Measurements from ENCODE around the gene TOP3B.
A peak's percentile ranks its signal among the peaks of the same experiment; 100 is the strongest.
"Not testable (repeated sequence)": the region's sequence is repeated elsewhere in the genome, so short reads cannot be mapped to it uniquely, and the experiment has no call there.

Gene TOP3B

DNA sequence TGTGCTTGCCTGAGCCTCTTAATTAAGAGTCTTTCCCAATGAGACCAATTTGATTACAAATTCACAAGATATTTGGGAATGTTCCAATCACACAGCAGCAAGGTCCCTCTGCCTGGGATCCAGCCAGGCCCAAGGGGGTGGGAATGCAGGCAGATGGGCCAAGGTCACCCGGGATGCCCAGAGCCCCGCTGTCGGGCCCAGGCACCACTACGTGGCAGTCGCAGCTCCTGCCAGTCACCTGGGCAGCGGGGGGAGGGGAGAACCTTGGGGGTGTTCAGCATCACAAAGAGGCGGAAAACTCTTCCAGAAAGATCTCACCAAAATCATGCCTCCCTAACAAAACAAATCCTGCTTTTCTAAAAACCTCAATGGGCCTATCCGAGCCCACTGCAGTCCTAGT, 60.9 kb downstream of the TOP3B start:
- no peak for DNase-seq

DNA sequence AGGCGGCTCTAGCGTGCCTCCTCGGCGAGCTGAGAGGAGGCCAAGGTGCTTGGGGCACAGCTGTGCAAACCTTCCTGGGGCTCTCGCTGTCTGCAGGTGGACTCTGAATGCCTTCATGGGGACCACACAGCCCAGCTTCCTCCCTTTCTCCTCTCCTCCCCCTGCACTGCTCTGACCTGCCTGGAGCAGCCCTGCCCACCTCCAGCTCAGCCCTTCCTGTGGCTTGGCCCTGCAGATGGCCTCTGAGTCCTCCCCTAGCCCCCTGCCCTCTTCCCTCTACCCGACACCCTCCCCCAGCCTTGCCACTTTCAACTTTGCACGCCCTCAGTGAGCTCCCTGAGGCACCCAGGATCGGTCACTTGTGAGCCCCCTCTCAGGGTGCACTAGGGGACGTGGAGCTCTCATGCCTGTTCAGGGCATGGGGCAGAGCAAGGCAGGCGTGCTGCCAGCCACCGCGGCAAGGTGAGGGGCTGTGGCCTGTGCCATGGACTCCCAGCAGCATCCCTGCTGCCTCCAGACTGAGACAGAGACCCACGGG, 61.3 kb downstream of the TOP3B start:
- DNase-seq = no peak

DNA sequence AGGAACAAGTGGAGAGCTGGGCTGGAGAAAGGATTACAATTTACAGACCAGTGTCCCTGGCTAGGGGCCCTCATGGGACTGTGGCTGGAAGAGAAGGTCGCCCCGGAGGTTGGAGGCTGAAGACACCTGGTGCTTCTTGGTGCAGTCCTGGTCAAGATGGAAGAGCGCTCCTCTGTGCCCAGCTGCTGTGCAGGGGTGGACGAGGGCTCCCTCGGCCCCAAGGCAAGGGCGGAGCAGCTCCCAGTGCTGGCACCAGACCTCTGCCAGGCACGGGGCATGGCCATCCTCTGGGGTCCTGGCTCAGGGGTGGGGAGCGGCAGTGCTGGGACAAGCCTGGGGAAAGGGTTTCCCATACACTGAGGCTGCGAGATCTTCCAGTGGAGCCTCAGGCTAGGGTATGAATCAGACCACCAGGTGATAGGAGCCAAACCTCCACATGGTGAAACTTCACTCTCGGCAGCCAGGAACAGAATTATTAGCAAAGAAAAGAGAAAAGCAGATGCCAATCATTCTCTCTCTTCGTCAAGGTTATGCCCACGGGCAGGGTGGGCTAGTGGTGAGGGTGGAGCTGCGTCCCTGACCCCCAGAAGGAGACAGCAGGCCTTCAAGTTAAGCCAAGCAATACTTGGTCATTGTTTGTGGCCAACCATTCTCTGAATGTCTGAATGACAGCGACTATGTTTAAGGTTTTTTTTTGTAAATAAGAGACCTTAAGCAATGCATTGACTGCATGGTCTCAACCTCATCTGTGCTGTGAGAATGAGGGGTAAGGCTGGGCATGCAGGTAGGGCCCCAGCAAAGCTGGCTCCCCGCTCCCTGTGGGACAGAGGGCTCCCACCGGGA, 62.0 kb downstream of the TOP3B start:
- DNase-seq = no peak

DNA sequence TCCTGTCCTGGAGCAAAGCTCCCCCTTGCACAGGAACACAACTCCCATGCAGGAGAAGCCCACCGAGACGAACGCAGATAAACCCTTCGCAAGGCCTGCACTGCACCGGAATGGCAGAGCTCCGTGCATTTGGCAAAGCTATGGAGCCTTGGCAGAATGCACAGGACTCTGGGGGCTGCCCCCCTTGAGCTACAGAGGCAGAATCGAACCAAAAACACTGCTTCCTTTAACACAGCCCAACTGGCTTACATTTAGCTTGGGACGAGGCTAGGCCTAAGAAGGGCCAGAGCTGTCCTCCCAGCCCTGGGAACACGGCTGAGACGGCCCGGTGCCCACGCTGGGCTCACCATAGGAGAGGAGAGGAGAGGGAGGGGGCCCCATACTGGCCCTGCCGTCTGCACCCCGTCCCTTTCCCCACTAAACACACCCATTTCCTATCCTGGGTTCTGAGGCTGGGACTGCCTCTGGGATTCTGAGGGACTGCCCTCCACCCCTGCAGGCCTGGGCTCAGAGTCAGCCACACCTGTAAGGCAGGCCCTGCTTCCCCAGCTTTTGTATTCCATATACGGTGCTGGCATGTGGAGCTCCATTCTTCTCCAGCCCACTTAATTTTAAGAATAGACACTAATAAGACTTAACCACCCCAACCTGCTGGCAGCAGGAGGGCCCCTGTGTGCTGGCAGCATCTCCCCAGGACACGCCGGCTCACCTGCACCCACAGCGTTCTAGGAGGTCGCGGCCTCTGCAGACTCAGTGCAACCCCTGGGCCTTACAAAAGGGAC, 62.9 kb downstream of the TOP3B start:
- no peak for DNase-seq

DNA sequence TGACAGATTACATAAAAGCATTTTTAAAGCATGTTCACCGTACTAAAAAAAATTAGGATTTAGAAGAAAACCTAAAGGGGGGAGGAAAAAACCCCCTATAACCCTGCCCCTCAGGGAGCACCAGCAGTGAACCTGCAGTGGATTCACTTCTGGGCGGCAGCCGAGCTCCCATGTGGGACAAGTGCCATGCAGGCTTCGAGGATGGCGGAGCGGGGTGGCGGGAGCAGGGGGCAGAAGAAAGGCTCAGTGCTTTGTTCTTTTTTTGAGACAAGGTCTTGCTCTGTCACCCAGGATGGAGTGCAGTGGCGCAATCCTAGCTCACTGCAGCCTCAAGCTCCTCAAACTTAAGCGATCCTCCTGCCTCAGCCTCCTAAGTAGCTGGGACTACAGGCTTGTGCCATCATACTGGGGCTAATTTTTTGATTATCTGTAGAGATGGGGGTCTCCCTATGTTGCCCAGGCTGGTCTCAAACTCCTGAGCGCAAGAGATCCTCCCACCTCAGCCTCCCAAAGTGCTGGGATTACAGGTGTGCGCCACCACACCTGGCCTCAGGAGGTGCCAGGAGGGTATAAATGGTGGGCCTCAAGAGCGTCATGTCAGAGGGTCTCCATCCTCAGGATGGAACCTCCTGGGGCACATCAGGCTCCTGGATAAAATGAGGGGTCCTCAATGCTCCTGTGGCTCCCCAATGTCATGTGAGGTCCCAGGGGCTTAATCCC, 64.0 kb downstream of the TOP3B start:
- no peak for DNase-seq

DNA sequence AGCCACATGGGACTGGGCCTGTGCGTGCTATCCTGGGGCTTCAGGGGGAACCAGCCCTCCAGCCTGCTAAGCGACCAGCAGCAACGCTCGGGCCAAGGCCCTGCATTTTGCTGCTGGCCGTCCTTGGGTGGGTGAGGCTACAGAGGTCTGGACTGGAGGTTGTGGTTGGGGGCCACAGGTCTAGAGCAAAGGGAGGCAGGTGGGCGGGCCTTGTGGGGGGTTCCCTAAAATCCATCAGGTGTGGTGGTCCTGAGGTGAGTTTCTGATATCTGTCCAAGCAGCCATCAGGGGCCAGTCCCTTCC, 64.7 kb downstream of the TOP3B start:
- DNase-seq = no peak

DNA sequence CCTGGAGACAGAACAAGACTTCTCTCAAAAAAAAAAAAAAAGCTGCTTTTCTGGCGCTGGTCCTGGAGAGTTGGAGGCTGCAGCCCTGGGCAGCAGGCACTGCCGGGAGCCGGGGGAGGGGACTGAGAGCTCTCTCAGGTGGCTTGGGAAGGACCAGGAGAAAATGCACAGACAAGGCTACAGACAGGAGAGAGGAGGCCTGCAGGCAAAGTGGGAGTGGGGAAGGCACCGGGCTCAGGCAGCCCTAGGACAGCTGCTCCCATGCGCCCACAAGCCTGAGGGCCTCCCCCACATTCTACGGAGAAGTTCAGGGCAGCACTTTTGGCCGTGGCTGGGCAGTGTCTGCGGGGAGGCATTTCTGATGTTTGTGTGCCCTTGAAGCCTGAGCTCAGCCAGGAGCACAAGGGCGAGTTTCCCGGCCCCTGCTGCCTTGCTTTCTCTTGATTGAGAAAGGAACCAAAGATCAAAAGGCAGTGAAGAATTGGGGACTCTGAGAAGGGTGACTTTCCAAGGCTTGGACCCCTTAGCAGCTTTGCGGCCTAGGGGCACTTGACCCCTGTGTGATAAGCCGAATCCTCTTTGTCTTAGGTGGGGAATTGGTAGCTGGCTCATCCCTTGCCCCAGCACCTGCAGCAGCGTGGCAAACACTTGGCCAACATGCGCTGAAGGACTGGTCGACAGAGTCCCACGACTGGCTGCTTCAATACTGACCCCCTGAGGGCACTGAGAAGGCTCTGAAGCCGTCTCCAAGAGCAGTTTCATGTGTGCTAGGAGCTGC, 65.2 kb downstream of the TOP3B start:
- DNase-seq = peak; percentile 7

DNA sequence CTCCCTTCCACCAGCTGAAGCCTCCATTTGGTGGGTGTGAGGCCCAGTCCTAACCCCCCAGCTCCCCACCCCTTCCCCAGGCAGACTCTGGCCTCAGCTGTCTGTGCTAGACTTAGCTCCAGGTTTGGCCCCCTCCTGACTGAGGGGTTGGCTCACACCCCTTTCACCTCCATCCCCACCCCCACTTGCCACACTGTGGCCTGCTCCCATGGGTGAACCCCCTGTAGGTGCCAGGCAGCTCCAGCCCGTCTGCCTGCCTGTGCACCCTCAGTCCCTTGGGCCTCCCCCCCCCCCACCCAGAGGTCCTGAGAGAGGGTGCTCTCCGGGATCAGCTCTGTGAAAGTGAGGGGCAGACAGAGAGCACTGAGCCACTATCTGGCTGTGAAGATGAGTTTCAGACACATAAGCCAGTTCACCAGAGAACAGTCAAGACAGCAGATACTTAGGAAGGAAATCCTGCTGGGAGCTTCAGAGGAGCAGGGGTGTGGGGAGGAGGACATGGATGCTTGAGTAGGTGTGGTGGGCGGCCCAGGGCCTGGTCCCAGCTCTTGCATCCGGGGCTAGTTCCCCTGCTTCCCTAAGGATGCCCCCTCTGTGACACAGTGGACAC, 66.2 kb downstream of the TOP3B start:
- no peak for DNase-seq

DNA sequence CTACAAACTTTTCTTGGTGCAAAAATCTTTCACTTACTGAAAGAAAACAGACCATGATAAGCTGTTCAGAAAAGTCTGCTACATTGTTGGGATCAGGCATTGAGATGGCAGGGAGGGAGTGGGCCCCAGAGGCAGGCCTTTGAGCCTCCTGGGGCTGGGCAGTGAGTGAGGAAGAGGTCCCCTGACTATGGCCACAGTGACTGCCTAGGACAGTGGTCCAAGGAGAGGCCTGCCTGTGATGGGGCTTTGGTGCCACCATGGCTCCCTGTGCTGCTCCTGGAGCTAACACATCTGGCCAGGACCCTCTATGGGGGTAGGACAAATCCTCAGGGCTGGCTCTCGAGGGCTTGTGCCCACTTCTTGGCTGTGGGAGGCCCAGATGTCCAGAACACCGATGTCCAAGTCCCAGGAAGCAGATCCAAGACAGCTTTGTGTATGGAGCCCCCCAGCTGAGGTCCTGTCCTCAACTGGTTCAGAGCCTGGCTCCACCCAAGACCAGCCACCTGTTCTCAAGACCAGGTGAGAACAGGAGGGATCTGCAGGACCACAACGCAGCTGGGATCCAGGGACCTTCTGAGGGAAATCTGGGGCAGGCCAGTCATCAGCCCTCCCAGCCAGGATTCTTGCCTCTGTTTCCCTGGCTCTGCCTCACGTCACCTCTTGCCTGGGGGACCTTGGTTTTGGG, 66.8 kb downstream of the TOP3B start:
- no peak for DNase-seq

DNA sequence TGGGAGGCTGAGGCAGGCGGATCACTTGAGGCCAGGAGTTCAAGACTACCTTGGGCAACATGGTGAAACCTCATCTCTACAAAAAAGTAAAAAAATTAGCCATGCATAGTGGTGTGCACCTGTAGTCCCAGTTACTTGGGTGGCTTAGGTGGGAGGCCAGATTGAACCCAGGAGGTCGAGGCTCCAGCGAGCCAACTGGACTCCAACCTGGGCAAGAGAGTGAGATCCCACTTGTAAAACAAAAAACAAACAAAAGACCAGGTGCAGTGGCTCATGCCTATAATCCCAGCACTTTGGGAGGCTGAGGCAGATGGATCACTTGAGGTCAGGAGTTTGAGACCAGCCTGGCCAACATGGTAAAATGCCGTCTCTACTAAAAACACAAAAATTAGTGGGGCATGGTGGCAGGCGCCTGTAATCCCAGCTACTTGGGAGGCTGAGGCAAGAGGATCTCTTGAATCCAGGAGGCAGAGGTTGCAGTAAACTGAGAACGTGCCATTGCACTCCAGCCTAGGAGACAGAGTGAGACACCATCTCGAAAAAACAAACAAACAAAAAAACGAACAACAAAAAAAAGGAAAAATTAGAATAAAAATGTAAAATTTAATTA, 68.4 kb downstream of the TOP3B start:
- not testable (repeated sequence) for DNase-seq

DNA sequence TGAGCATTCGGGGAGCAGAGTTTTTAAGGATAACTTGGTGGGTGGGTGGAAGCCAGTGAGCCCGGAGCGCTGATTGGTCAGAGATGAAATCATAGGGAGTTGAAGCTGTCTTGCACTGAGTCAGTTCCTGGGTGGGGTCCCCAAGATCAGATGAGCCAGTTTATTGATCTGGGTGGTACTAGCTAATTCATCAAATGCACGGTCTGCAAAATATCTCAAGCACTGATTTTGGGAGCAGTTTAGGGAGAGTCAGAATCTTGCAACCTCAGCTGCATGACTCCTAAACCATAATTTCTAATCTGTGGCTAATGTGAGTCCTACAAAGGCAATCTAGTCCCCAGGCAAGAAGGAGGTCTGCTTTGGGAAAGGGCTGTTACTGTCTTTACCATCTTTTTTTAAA, 72.2 kb downstream of the TOP3B start:
- DNase-seq = not testable (repeated sequence)

DNA sequence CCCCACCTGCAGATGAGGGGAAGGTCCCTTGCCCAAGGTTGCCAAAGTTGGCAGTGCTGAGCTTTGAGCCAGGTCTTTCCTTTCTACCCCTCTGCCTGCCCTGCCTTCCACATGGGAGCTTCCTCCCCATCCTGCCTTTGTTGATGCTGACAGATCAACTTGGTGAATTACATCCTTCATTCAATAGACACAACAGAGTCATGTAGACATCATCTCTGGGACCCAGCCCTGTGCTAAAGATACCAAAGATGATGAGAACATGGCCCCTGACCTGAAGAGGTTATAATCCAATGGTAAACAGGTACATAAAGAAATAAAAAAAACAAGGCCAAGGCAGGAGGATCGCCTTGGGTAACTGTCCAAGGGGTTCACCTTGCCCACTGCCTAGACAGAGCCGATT, 72.7 kb downstream of the TOP3B start:
- DNase-seq = no peak

DNA sequence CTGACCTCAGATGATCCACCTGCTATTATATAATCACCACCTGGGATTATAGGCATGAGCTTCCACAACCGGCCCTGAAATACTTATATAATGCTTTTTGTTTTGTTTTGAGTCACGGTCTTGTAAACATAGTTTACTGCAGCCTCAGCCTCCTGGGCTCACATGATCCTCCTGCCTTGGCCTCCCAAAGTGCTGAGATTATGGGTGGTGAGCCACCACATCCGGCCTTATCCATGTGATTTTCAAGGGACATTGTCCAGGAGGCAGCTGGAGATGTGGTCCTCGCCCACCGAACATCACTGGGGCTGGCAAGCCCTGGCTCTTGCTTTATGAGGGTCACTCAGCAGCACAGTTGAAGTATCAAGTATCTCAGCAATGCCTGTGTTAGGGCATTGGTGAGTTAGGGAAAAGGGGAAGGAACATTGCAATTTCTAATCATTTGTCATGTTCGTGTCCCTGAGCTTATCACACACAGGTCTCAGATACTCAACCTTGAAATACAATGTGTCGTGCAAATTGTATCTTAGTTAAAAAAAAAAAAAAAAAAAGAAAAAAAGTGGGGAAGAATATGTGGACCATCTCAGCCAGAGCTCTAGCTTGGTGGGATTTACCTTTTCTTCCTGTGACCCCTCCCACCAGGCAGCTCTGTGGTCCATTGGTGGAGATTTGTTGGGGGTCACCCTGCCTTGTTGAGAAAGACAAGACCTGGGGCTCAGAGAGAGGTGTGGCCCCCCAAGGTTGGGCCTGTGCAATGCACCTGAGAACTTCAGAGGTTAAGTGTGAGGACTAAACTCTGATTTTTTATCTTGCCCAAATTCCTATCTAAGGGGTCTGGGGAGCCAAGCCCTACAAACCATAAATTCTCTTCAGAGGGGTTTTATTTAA, 74.7 kb downstream of the TOP3B start:
- DNase-seq = no peak
